Measurements from ENCODE around the gene TFG. TPM values are rescaled to one million over a fixed set of nuclear protein-coding genes. Genes with fewer than 3 reads are reported as not detected.

The TFG gene
- total and polyA plus RNA-seq, 2 of the 4 experiments (the other 2 are of a cell fraction): 47.7 to 165 TPM

GRCh38 chr3:100761211-100761942, 52.1 kb downstream of the TFG start:
- no peaks in the 10 kb centered on the region for H3K9me3 ChIP-seq (ENCODE audit: control insufficient read depth, insufficient read depth, low read length)
- H2BK120ac ChIP-seq (ENCODE audit: low read depth, low read length): no peak overlapping the region
- H4K91ac ChIP-seq (ENCODE audit: insufficient read depth, low read depth, low read length): no peak overlapping the region
- no peak overlapping the region for H3K18ac ChIP-seq (ENCODE audit: low read depth, low read length)
- H3K27me3 ChIP-seq (ENCODE audit: control insufficient read depth, insufficient read depth, low read length): no peaks in the 10 kb centered on the region
- H4K20me1 ChIP-seq (ENCODE audit: insufficient read depth, low read length): no peaks in the 10 kb centered on the region
- no peak overlapping the region for H2BK20ac ChIP-seq (ENCODE audit: low read depth, low read length)
- dilution Hi-C loops (cut with HindIII; ENCODE audit: low sequenced_read_pairs, unreplicated experiment) (no loop called here), in situ Hi-C loops (cut with MboI; ENCODE audit: low sequenced_read_pairs) (no loop called here), intact Hi-C loops (cut with micrococcal nuclease) (loop anchor here (5.0 kb wide), 1 partner anchor 36 kb away; no protein-coding TSS in a partner anchor)
- no peak overlapping the region for H4K5ac ChIP-seq (ENCODE audit: low read depth, low read length)
- H2AK9ac ChIP-seq (replicated peaks; ENCODE audit: low read depth, low read length, poor library complexity): no peak overlapping the region
- DNase-seq (no peak), ATAC-seq (ENCODE audit: low read depth) (peak; percentile 37; the same call in 1 of the 2 replicates)
- H4K8ac ChIP-seq (ENCODE audit: low read depth in 2 of 2, low read length in 2 of 2): no peak overlapping the region
- no peak overlapping the region for H2BK5ac ChIP-seq (ENCODE audit: low read depth, low read length, poor library complexity, severe bottlenecking)
- no peak overlapping the region for H2AK5ac ChIP-seq (ENCODE audit: low read depth, low read length)
- no peaks in the 10 kb centered on the region for H3K4me1 ChIP-seq (ENCODE audit: control insufficient read depth, insufficient read depth, low read length)
- no peak overlapping the region for H3K23ac ChIP-seq (ENCODE audit: low read depth, low read length)
- no peak overlapping the region for H3K4me3 ChIP-seq (ENCODE audit: insufficient read depth, low read depth, low read length)
- TF ChIP-seq NFE2L2 (IDR thresholded peaks at IDR 0.05; ENCODE audit: low read depth, low read length) (no peak), CEBPB (IDR thresholded peaks at IDR 0.05; ENCODE audit: low read depth, low read length) (no peak), FOS (IDR thresholded peaks at IDR 0.05; ENCODE audit: low read depth, low read length) (no peak), RFX5 (IDR thresholded peaks at IDR 0.05; ENCODE audit: low read depth, low read length) (no peak), BHLHE40 (IDR thresholded peaks at IDR 0.05; ENCODE audit: low read depth, low read length) (no peak), RCOR1 (IDR thresholded peaks at IDR 0.05; ENCODE audit: insufficient replicate concordance, low read length) (no peak), ELK1 (IDR thresholded peaks at IDR 0.05; ENCODE audit: borderline replicate concordance, low read depth, low read length) (no peak), CTCF (conservative IDR thresholded peaks at IDR 0.05; ENCODE audit: low read depth, low read length) (no peak), MXI1 (IDR thresholded peaks at IDR 0.05; ENCODE audit: borderline replicate concordance, low read depth, low read length) (no peak), RAD21 (IDR thresholded peaks at IDR 0.05; ENCODE audit: low read length) (no peak), MAZ (IDR thresholded peaks at IDR 0.05; ENCODE audit: borderline replicate concordance, low read depth, low read length) (no peak), POLR2A (IDR thresholded peaks at IDR 0.05; ENCODE audit: low read depth, low read length) (no peak), CHD1 (IDR thresholded peaks at IDR 0.05; ENCODE audit: low read depth, low read length) (no peak)
- no peak overlapping the region for H3K9ac ChIP-seq (ENCODE audit: low read depth, low read length)
- H3K4me2 ChIP-seq (ENCODE audit: low read depth, low read length): no peak overlapping the region
- H3K4ac ChIP-seq (ENCODE audit: low read depth, low read length): no peak overlapping the region
- H3K79me1 ChIP-seq (ENCODE audit: low read depth in 1 of 2, low read length in 2 of 2): no peaks in the 10 kb centered on the region
- H3K27ac ChIP-seq (ENCODE audit: insufficient read depth, low read length): no peak overlapping the region
- no peak overlapping the region for H2AFZ ChIP-seq (replicated peaks; ENCODE audit: low read length, poor library complexity)
- no peak overlapping the region for H3K14ac ChIP-seq (replicated peaks; ENCODE audit: low read depth, low read length)
- H3K9me1 ChIP-seq (ENCODE audit: insufficient read depth, low read length): no peaks in the 10 kb centered on the region
- WGBS, 2 experiments (ENCODE audit: extremely low coverage in 2 of 2, insufficient read length in 1 of 2): no CpG with 5 or more reads among the region's 1 CpG
- CTCF ChIA-PET: interaction anchor here (0.8 kb wide), 1 partner anchor 15 kb away, joined by 3 read pairs; no protein-coding TSS in a partner anchor
- 0 out of 2 replicates have a peak, but pooled peaks cover 1% of the 10 kb centered on the region for H3K36me3 ChIP-seq (ENCODE audit: control insufficient read depth, insufficient read depth, low read length)
- H3K56ac ChIP-seq (ENCODE audit: extremely low read depth, insufficient read depth, low read length): no peak overlapping the region
- H2BK15ac ChIP-seq (ENCODE audit: low read depth, low read length): no peak overlapping the region
- no TSS peak for BruUV-seq (replicated peaks)
- POLR2A ChIA-PET (ENCODE audit: unreplicated experiment): no interaction called here

Measured in IMR-90 (cell line).